Endothelial cell of umbilical vein (primary cell): ENCODE measurements around the gene SLC7A4. TPM values are rescaled to one million over a fixed set of nuclear protein-coding genes. Genes with fewer than 3 reads are reported as not detected.

Source experiments
- BruUV-seq: library from RNA; stranded (reverse); fragments of 400-500 nt; replicated peaks from 2 replicates; lab custom pipeline; 2021; lab: Mats Ljungman, UMichigan
- CTCF ChIA-PET: fragments of 300-600, 350-600 bp; sonication (Branson Sonifier 250); formaldehyde crosslinking; loops from one replicate; lab custom pipeline; 2021; ENCODE audit warnings: antibody characterized with exemption, inconsistent platforms; lab: Charles Lee
- POLR2A ChIA-PET: fragments of 300-600, 350-600 bp; sonication (Branson Sonifier 250); formaldehyde crosslinking; loops from one replicate; lab custom pipeline; 2021; ENCODE audit warnings: antibody characterized with exemption, inconsistent platforms; lab: Charles Lee
- DNase-seq: peaks from one replicate; pipeline ENCODE4 v3.0.0-alpha.2; 2011; ENCODE audit warnings: low read depth, low spot score
- FAIRE-seq: peaks from 2 replicates; lab custom pipeline; 2011; peaks lifted over from hg19 to GRCh38; lab: Jason Lieb, UNC
- H2AFZ ChIP-seq: 2 replicates; pipeline ENCODE4 v1.6.0; 2012; ENCODE audit warnings: low read depth, low read length, control low read depth, inconsistent platforms
- H3K27ac ChIP-seq: 2 replicates; pipeline ENCODE4 v1.5.1; 2011; ENCODE audit warnings: low read depth, mild to moderate bottlenecking, control low read depth, low read length, moderate library complexity; ENCODE audit not compliant: insufficient read depth
- H3K27me3 ChIP-seq, 2 experiments: 2 replicates each; pipeline versions ENCODE4 v1.6.0 to v1.6.1; 2011; ENCODE audit warnings: low read length in 2 of 2, mixed read lengths in 1 of 2; ENCODE audit not compliant: control insufficient read depth in 2 of 2, insufficient read depth in 2 of 2
- H3K36me3 ChIP-seq, 2 experiments: 2 replicates in 1 of 2; 3 replicates in 1 of 2; pipeline ENCODE4 v1.5.1; 2011; ENCODE audit warnings: low read length in 2 of 2, mild to moderate bottlenecking in 1 of 2, moderate library complexity in 1 of 2; ENCODE audit not compliant: control insufficient read depth in 2 of 2, insufficient read depth in 2 of 2; ENCODE audit errors: extremely low read depth in 1 of 2
- H3K4me1 ChIP-seq: 3 replicates; pipeline ENCODE4 v1.5.1; 2011; ENCODE audit warnings: mild to moderate bottlenecking, low read length; ENCODE audit not compliant: control insufficient read depth, insufficient read depth; ENCODE audit errors: extremely low read depth
- H3K4me2 ChIP-seq: 2 replicates; pipeline ENCODE4 v1.6.1; 2011; ENCODE audit warnings: low read length, control low read depth, mixed read lengths; ENCODE audit not compliant: insufficient read depth
- H3K4me3 ChIP-seq, 3 experiments: fragments of 200-600 bp in 1 of 3; sonication (generic), shearing (Covaris generic) in 1 of 3; replicated peaks in 1 of 3; 2 replicates each; pipeline ENCODE4 v1.5.1; 2011 to 2016; ENCODE audit warnings: control low read depth in 3 of 3, low read length in 3 of 3, mild to moderate bottlenecking in 2 of 3, inconsistent platforms in 1 of 3, low read depth in 1 of 3, moderate library complexity in 1 of 3; ENCODE audit not compliant: insufficient read depth in 1 of 3
- H3K79me2 ChIP-seq: 2 replicates; pipeline ENCODE4 v1.6.0; 2012; ENCODE audit warnings: low read length, inconsistent platforms; ENCODE audit not compliant: control insufficient read depth, insufficient read depth
- H3K9ac ChIP-seq: replicated peaks from 2 replicates; pipeline ENCODE3; 2011; ENCODE audit warnings: low read length, control low read depth; ENCODE audit not compliant: insufficient read depth; ENCODE audit errors: extremely low read depth
- H3K9me1 ChIP-seq: replicated peaks from 3 replicates; pipeline ENCODE4 v1.6.0; 2011; ENCODE audit warnings: mild to moderate bottlenecking, low read length; ENCODE audit not compliant: control insufficient read depth, insufficient read depth; ENCODE audit errors: extremely low read depth
- H3K9me3 ChIP-seq: replicated peaks from 2 replicates; pipeline ENCODE4 v1.5.1; 2012; ENCODE audit warnings: low read length, inconsistent platforms; ENCODE audit not compliant: control insufficient read depth, insufficient read depth
- H4K20me1 ChIP-seq: replicated peaks from 2 replicates; pipeline ENCODE3; 2011; ENCODE audit warnings: mild to moderate bottlenecking, low read length; ENCODE audit not compliant: control insufficient read depth, insufficient read depth; ENCODE audit errors: extremely low read depth
- CTCF ChIP-seq, 2 donors: IDR thresholded peaks; 1 replicate in 1 of 2; 2 replicates in 1 of 2; pipeline ENCODE4 v1.5.1; 2011; ENCODE audit warnings: low read length in 2 of 2, mild to moderate bottlenecking in 2 of 2, moderate library complexity in 2 of 2, control low read depth in 1 of 2, inconsistent platforms in 1 of 2, low read depth in 1 of 2; ENCODE audit not compliant: insufficient read depth in 1 of 2; ENCODE audit errors: extremely low read depth in 1 of 2
- EZH2 ChIP-seq: IDR thresholded peaks from 2 replicates; pipeline ENCODE4 v1.6.1; 2012; ENCODE audit warnings: borderline replicate concordance, low read depth, mild to moderate bottlenecking, moderate library complexity, low read length, inconsistent platforms; ENCODE audit not compliant: severe bottlenecking
- FOS ChIP-seq: IDR thresholded peaks from 2 replicates; pipeline ENCODE4 v1.6.1; 2011; ENCODE audit warnings: mild to moderate bottlenecking, low read length, moderate library complexity, borderline replicate concordance; ENCODE audit not compliant: insufficient read depth
- GATA2 ChIP-seq: IDR thresholded peaks from 2 replicates; pipeline ENCODE4 v1.7.0; 2011; ENCODE audit warnings: low read depth, mild to moderate bottlenecking, moderate library complexity, mixed read lengths, low read length; ENCODE audit not compliant: insufficient read length, insufficient read depth
- JUN ChIP-seq: IDR thresholded peaks from 2 replicates; pipeline ENCODE4 v1.6.1; 2011; ENCODE audit warnings: borderline replicate concordance, low read depth; ENCODE audit not compliant: insufficient read length, insufficient read depth
- MAX ChIP-seq: IDR thresholded peaks from 2 replicates; pipeline ENCODE4 v1.6.1; 2011; ENCODE audit not compliant: insufficient read depth, insufficient read length
- MYC ChIP-seq: IDR thresholded peaks from one replicate; pipeline ENCODE4 v1.6.1; 2011; ENCODE audit warnings: mild to moderate bottlenecking, low read depth, low read length
- POLR2AphosphoS5 ChIP-seq: IDR thresholded peaks from 2 replicates; pipeline ENCODE4 v1.6.1; 2012; ENCODE audit warnings: low read depth, mild to moderate bottlenecking, control low read depth, low read length, moderate library complexity; ENCODE audit not compliant: insufficient read depth
- dilution Hi-C: fragments of 300-500 bp; cut with MboI; formaldehyde crosslinking; loops from one replicate; pipeline ENCODE4 v1.15.0; 2019; ENCODE audit warnings: low sequenced_read_pairs; ENCODE audit not compliant: extremely low pct_ligation_motif_present
- intact Hi-C: fragments of 100-400 bp; cut with micrococcal nuclease; formaldehyde crosslinking; loops from one replicate; pipeline ENCODE4 v1.10.0; 2022
- polyA plus RNA-seq, 4 experiments: library from polyadenylated mRNA; depleted of rRNA in 3 of 4; stranded (reverse) in 3 of 4; unstranded in 1 of 4; fragments of >200 nt; gene quantifications; 2 replicates each; pipeline versions ENCODE4 v1.2.1 to v1.2.3, GENCODE V29; 2011 to 2012; ENCODE audit warnings: missing spikeins in 1 of 4
- total RNA-seq: library from RNA; stranded (reverse); gene quantifications from 2 replicates; pipeline ENCODE4 v1.2.3, GENCODE V29; 2021

SLC7A4 gene
- total and polyA plus RNA-seq, 2 donors (not counting 3 experiments of a cell fraction or from before 2014, with no cell fraction given): not detected

- H4K20me1 ChIP-seq: peaks cover 2% of the 10 kb centered on the region
- no peak overlapping the region for H2AFZ ChIP-seq
- BruUV-seq: no TSS peak
- no peak for TF ChIP-seq POLR2AphosphoS5
- TF ChIP-seq MYC: no peak
- no peak for TF ChIP-seq MAX
- no peak for TF ChIP-seq JUN
- TF ChIP-seq EZH2: no peak
- no peak for TF ChIP-seq GATA2
- TF ChIP-seq CTCF (IDR thresholded peaks at IDR 0.05; ENCODE audit: extremely low read depth in 1 of 2, insufficient read depth in 1 of 2, low read depth in 1 of 2, low read length in 2 of 2): no peak
- no peak for TF ChIP-seq FOS
- no peak overlapping the region for H3K9ac ChIP-seq
- H3K9me3 ChIP-seq: no peaks in the 10 kb centered on the region
- no peaks in the 10 kb centered on the region for H3K9me1 ChIP-seq
- H3K36me3 ChIP-seq: no peaks in the 10 kb centered on the region
- no peaks in the 10 kb centered on the region for H3K79me2 ChIP-seq
- dilution Hi-C loops (no loop called here), intact Hi-C loops (no loop called here)
- POLR2A ChIA-PET: no interaction called here
- CTCF ChIA-PET: no interaction called here
- no peak overlapping the region for H3K27ac ChIP-seq
- no peaks in the 10 kb centered on the region for H3K27me3 ChIP-seq
- no peaks in the 10 kb centered on the region for H3K4me1 ChIP-seq
- no peak overlapping the region for H3K4me3 ChIP-seq
- no peak for FAIRE-seq
- DNase-seq: no peak
- H3K4me2 ChIP-seq: no peak overlapping the region
Measured at GRCh38 chr22:21076912-21077625, 44.7 kb upstream of the SLC7A4 start.
